NCI-H2081 treated with DMSO at 0.1 percent for 48 hours (cell line): ENCODE data around the gene SCAPER.

Experiments used
- DNase-seq: peaks from one replicate; lab custom pipeline; 2025; lab: John Stamatoyannopoulos, UW

SCAPER gene

DNA sequence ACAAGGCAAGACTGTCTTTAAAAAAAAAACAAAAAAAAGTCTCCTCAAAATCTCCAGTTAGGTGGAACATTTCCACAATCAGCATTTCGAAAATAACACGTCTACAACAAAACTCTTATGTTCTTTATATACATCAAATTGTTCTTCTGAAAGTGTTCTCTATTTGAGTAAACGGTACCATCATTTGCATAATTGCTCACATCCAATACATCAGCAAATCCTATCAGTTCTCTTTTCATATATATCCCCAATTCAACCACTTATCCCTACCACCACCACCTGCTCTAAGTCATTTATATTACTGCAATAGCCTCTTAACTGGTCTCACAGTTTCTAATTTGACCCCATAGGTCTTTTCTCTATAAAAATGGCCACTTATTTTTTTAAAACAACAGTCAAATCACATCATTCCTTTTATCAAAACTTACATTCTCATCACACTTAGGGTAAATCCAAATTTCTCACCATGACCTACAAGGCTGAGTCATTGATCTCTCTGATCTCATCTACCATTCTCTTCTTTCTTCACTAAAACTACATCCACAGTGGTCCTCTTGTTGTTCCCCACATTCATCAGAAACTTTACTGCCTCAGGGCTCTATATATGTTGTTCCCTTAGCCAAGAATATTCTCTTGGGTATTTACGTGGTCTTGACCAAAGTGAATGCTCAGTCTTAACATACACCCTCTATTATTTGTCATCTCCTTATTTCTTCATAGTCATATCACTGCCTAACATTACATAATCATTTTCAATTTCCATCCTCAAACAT is 237.0 kb downstream of the SCAPER start:
- DNase-seq, result no peak

DNA sequence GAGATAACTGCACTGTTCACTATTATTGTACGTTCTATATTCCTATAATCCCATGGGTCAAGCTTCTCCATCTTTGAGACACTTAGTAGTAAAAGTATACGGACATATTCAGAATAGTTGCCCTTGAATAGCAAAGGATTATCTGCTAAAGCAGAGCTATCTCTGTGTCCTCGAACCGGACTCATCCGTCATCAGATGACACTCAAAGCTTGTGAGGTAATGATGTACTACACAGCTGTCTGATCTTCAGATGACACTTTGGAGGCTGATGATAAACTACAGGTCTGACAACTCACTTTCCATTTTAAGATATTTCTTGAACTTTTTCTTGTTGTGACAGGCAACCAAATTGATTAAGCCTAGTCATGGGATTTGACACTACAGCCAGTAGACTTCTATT is 240.2 kb downstream of the SCAPER start:
- DNase-seq, result no peak

DNA sequence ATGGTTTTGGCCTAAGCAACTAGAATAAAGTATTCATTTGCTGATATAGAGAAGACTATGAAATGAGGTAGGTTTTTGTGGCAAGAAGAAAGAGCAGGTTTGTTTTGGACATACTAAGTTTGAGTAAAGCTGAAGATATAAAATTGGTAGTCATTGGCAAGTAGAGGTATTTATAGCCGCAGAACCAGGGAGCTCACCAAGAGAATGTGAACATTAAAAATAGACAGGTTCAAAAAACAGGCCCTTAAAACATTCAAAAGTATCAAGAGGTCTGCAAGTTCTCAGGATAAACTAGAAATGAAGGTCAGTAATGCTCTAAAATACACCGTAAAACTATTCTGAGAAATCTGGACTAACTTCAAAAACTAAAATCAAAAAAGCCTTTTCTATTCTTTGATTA is 240.7 kb downstream of the SCAPER start:
- DNase-seq, result no peak

DNA sequence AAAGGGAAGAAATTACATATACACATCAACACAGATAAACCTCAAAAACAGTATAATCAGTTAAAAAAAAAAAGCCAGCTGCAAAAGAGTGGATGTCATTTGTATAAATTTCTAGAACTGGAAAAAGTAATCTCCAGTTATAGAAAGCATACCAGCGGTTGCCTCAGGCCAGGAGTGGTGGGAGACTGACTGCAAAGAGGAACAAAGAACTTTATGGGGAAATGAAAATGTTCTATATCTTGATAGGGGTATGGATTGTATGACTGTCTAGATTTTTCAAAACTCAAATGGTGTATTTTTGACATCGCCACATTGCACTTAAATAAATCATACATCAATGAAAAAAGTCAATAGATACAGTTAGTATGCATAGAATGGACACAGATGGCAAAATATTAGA is 241.6 kb downstream of the SCAPER start:
- DNase-seq, result no peak

DNA sequence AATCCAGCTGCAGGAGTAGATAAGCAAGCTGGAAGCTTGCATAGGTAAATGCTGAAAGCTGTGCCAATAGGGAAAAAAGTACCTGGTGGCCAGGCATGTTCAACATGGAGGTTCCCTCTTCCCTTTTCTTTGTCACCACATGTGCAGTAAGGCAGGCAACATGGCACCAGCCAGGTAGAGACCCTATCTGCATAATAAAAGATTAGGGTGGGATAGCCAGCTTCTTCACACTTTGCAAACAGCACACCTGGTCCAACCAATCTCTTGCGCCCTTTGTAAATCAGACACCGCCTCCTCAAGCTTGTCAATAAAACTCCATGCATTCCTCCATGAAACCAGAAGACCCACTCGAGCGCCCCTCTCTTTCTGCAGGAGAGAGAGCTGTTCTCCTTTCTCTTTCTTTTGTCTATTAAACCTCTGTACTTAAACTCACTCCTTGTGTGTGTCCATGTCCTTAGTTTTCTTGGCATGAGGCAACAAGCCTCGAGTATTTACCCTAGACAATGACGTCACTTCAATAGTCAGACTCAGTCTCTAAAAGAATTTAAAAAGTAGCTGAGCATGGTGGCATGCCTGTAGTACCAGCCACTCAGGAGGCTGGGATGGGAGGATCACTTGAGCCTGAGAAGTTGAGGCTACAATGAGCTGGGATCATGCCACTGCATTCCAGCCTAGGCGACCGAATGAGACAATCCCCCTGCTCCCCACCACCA is 256.3 kb downstream of the SCAPER start:
- DNase-seq, result no peak

DNA sequence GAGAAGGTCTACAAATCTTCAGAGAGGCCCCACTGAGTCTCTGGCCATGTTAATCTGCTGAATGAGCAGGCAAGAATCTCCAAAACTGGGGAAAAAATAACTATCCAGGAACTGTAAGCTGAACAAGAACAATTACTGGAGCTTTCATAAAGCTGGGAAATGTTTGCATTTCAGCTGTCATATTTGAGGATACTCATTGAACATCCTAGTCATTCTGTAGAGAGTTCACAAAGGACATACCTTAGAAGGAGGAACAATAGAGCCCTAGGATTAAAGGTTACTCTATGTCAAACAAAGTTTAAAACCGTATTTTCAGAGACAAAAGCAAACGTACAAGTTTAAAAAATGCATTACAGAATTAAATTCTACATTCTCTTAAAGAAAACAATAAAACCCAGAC is 257.5 kb downstream of the SCAPER start:
- no peak for DNase-seq

DNA sequence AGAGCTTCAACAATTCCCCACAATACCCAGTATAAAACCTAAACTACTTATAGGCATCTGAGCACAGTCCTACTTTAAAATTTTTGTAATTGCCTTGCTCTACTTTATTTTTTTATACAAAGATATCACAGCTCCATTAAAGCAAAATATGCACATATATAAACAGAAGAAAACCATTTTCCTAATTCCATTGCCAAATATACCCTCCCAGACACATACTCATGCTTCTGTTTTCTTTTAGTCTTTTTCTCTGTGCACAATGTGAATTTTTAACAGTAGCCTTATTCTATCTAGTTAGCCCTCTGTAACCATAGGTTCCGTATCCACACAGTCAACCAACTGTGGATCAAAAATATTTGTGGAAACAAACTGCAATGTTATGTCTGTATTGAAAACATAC is 260.5 kb downstream of the SCAPER start:
- no peak for DNase-seq

DNA sequence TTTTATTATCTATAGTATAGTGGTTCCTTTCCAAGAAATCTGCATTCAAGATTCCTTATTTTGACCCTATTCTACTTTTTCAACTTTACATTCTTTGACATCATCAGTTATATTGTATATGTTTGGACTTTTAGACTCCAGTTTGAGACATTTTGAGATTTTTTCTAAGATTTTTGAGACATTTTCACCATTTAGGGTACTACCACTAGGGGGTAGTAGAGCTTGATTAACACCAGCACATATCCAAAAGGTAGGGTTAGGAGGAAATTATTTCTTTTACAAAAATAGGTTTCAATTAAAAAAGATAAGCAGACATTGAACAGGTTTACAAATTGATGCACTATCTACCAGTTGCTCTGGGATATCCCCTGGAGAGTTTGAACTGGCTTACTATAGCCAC is 262.5 kb downstream of the SCAPER start:
- DNase-seq, result no peak

DNA sequence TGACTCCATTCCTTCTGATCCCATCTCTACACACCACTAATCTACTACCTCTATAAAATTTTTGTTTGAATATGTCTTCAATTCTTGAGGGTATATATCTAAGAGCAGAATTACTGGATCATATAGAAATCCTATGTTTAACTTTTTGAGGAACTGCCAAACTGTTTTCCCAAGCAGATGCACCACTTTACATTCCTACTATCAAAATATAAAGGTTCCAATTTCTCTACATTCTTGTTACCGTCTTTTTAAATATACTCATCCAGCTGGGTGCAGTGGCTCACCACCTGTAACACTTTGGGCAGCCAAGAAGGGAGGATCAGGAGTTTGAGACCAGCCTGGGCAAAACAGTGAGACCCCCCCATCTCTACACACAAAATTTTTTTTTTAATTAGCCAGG is 268.0 kb downstream of the SCAPER start:
- DNase-seq, result no peak

DNA sequence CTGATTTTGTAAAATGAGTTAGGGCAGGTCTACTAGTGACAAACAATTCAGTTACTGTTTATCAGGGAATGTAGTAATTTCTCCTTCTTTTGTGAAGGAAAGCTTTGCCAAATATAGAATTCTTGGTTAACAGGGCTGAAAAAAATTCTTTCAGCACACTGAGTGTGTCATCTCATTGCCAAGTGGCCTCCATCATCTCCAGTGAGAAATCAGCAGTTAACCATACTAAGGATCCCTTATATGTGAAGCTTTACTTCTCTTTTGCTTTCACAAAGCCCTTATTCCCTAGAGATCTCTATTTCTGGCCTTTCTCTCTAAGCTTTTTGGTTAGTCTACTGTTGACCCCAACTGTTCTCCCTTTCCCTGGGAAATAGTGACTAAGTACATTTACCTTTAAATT is 269.1 kb downstream of the SCAPER start:
- no peak for DNase-seq

DNA sequence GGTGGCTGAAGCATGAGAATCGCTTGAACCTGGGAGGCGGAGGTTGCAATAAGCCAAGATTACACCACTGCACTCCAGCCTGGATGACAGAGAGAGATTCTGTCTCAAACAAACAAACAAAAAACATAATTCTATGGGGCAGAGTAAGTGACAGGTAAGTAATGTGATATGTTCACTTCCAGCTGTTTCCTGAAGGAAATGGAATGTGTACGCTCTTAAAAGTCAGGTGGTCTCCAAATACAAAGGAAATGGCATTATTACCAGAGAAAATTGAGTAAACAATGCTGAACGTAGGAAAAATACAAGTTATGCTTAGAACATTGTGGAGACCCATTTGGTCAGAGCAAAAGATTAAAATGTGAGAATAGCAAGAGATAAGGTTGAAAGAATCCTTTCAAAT is 278.5 kb downstream of the SCAPER start:
- no peak for DNase-seq

DNA sequence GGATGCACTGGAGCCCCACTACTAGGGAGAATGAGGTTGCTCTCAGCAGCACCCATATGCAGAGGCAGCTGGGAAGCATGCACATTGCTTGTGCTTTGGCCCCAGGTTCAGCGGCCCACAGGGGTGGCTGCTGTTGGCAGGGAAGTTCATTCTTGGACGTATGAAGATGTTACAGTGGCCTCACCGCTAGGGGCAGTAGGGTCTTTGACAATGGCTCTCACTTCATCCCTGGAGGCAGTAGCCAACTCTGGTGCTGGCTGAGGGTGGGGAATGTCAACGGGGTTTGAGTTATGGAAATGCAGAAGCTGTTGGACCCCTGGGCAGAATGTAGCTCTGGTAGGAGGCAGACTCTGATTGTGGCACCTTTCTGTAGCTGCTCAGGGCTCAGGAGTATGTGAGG is 279.9 kb downstream of the SCAPER start:
- no peak for DNase-seq

DNA sequence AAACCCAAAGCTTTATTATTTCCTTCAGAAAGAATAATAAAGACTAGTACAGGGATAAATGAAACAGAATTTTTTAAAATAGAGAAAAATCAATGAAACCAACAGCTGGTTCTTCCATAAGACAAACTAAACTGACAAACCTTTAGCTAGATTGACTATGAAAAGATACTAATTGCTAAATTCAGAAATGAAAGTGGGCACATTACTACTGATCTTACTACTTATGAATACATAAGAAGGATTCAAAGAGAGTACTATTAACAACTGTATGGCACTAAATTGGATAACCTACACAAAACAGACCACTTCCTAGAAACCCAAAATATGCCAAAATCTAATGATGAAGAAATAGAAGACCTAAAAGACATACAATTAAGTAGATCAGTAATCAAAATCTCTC is 290.4 kb downstream of the SCAPER start:
- DNase-seq, result no peak

DNA sequence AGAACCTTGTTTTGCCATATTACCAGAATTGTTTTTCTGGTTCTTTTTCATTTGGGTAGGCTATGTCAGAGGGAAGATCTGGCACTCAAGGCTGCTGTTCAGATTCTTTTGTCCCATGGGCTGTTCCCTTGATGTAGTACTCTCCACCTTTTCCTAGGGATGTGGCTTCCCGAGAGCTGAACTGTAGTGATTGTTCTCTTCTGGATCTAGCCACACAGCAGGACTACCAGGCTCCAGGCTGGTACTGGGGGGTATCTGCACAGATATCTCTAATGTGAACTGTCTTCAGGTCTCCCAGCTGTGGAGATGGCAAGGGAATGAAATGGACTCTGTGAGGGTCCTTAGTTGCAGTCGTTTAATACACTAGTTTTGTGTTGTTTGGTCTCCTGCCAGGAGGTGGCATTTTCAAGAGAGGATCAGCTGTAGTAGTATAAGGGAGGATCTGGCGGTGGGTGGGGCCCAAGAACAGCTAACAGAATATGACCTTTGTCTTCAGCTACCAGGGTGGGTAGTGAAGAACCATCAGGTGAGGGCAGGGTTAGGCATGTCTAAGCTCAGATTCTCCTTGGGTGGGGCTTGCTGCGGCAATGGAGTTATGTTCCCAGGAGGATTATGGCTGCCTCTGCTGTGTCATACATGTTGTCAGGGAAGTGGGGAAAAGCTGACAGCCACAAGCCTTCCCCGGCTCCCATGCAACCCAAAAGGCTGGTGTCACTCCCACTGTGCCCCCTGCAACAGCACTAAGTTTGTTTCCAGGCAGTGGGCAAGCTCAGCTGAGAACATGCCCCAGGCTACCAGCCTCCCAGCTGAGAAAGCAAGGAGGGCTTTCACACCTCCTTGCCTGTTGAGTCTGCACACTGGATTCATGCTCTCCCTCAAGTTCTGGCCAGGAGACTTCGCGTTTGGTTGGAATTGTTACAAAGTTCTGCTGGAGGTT is 316.1 kb downstream of the SCAPER start:
- DNase-seq, result no peak

DNA sequence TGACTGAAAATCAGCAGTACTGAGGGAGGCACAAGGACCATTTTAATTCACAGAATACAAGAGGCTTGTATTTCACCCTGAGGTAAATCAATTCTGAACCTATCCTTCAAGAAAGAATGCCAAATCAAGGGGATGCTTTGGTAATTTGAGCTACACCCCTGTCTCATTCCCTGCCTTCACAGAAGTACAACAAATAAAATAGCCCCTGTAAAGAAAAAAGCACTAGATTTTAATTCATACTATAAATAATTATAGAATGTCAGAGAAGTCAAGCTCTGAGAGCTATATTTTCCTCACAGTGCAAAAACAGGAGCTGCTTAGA is 319.6 kb downstream of the SCAPER start:
- DNase-seq, result no peak

DNA sequence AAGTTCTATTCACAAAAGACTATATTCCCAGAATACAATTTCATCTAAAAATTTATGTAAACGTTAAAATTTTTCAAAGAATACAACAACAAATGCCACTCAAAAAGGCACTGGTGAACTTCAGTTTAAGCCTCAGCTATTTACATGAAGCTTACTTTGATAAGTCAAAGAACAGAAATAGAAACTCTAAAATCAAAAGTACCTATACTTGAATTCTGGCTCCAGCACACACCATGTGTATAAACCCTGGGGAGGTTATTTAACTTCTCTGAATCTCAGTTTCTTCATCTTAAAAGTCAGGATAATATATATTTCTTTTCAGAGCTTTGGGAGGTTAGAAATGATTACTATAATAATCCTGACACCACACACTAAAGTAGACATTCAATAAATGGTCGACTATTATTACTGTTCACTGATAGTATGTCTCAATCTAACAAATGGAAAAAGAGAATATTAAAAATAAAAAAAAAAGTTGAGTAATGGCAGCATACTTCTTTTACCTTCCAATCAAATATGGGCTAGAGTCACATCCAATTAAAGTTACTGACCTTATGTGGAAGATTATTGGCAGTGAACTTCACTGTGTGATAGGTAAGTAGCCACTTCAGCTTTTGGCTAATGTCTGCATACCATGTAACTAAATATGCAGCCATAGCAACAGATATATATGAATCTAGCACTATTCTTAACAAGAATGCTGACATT is 320.1 kb downstream of the SCAPER start:
- no peak for DNase-seq

DNA sequence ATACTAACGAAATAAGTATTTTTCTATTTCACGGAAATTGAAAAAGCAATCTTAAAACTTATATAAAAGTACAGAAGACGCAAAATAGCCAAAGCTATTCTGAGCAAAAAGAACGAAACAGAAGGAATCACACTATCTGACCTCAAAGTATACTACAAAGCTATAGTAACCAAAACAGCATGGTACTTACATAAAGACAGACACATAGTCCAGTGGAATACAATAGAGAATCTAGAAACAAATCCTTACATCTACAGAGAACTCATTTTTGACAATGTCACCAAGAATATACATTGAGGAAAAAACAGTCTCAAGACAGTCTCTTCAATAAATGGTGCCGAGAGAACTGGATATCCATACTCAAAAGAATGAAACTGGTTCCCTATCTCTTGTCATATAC is 322.6 kb downstream of the SCAPER start:
- DNase-seq, result no peak

DNA sequence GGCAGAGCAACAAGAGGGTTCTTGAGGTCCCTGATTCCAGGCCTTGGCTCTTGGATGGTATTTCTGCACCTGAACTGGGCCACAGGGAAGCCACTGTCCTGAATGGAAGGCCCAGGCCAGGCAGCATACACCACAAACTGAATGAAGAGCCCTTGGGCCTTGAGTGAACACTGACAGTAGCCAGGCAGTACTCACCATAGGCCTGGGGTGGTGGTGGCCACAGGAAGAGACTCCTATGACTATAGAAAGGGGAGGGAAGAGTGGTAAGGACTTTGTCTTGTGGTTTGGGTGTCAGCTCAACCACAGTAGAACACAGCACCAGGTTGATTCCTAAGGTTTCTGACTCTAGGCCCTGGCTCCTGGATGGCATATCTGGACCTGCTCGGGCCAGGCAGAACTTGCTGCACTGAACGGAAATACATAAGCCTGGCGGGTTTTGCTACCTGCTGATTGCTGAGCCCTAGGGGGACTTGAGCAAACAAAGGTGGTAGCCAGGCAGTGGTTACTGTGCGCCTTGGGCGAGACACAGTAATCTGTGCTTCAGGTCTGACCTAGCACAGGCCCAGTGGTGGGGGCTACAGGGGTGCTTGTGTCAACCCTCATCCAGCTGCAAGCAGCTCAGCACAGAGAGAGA is 327.1 kb downstream of the SCAPER start:
- DNase-seq, result no peak

DNA sequence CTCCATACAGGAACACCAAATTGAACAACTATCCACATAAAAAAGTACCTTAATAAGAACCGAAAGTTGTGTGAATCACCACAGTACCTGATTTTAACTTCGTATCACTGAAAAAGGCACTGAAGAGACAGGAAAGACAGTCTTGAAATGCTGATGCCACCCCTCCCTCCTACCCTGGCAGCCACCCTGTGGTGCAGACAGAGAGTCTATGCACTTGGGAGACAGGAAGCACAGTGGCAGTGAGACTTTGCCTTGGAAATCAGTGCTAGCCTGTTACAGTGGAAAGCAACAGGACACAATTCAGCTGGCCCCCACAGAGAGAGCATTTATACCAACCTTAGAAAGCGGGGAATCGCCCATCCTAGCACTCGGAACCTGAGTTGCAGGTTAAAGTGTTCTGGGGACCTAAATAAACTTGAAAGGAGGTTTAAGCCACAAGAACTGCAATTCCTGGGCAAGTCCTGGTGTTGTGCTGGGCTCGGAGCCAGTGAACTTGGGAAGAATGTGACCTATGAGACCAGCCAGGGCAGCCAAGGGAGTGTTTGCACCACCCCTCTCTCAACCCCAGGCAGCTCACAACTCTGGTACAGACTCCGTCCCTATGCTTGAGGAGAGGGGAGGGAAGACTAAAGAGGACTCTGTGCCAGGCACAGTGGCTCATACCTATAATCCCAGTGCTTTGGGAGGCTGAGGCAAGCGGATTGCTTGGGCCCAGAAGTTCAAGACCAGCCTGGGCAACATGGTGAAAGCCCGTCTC is 328.4 kb downstream of the SCAPER start:
- no peak for DNase-seq

DNA sequence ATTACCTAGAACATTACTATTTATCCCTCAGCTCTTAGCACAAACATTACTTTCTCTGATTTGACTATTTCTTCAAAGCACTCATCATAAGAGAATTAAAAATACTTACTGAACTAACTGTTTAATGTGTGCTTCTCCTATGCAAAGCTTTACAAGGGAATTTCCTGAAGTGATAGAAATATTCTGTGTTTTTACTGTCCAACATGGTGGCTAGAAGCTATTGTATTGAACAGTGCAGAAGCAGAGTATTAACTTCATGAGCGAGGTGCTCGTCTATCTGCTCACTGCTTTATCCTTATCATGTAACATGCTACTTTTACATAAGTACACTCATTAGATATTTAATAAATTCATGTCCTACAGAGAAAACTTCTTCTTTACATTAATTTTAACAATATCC is 329.5 kb downstream of the SCAPER start:
- DNase-seq, result no peak

DNA sequence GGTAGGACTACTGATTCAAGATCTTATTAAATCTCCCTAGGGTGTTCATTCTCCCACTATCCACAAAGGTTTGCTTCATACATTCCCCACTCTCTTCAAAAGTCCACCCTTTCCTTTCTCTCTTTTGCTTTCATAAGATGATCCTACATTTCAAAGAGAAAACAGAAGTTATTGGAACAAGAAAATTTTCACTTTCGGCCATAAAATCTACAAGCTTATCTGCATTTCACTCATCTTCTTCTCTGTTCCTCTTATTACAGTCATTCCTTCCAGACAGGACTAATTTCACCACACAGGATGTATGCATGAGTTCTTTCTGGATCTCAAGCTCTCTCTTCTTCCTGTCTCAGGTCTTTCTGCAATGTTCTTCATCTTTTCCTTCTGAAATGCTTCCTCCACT is 329.9 kb downstream of the SCAPER start:
- DNase-seq, result no peak
